Activated CD4-positive, alpha-beta T cell treated with anti-CD3 and anti-CD28 coated beads for 24 hours (primary cell): Measurements from ENCODE around the gene FKBP5.
"Not testable (repeated sequence)": the region's sequence is repeated elsewhere in the genome, so short reads cannot be mapped to it uniquely, and the experiment has no call there.

Source experiments
- DNase-seq, 2 donors: peaks; one replicate each; pipeline ENCODE4 v3.0.0-alpha.2; 2020; ENCODE audit warnings: low read depth in 2 of 2

FKBP5 gene

GRCh38 chr6:35724059-35724458 is 35.3 kb upstream of the FKBP5 start:
- DNase-seq, result no peak

- DNase-seq, result no peak
Observed at GRCh38 chr6:35723587-35723986, 34.9 kb upstream of the FKBP5 start.

GRCh38 chr6:35722121-35722761 is 33.5 kb upstream of the FKBP5 start:
- DNase-seq, result no peak

GRCh38 chr6:35719830-35720733 is 31.4 kb upstream of the FKBP5 start:
- DNase-seq, result no peak

- DNase-seq, result no peak
Observed at GRCh38 chr6:35719404-35719829, 30.7 kb upstream of the FKBP5 start.

GRCh38 chr6:35718911-35719381 is 30.2 kb upstream of the FKBP5 start:
- no peak for DNase-seq

- no peak for DNase-seq
Observed at GRCh38 chr6:35718375-35718736, 29.6 kb upstream of the FKBP5 start.

- DNase-seq, result no peak
Observed at GRCh38 chr6:35717449-35718374, 29.0 kb upstream of the FKBP5 start.

GRCh38 chr6:35716798-35717197 is 28.1 kb upstream of the FKBP5 start:
- no peak for DNase-seq

GRCh38 chr6:35713006-35713767 is 24.5 kb upstream of the FKBP5 start:
- DNase-seq, result no peak

- DNase-seq, result no peak
Observed at GRCh38 chr6:35711731-35712130, 23.0 kb upstream of the FKBP5 start.

GRCh38 chr6:35710241-35710847 is 21.6 kb upstream of the FKBP5 start:
- no peak for DNase-seq

GRCh38 chr6:35708585-35708984 is 19.9 kb upstream of the FKBP5 start:
- DNase-seq, result no peak

GRCh38 chr6:35707714-35708407 is 19.1 kb upstream of the FKBP5 start:
- DNase-seq, result no peak

GRCh38 chr6:35706468-35706867 is 17.8 kb upstream of the FKBP5 start:
- no peak for DNase-seq

- no peak for DNase-seq
Observed at GRCh38 chr6:35703554-35703953, 14.8 kb upstream of the FKBP5 start.

GRCh38 chr6:35698858-35699257 is 10.1 kb upstream of the FKBP5 start:
- DNase-seq, result no peak

GRCh38 chr6:35698430-35698829 is 9.7 kb upstream of the FKBP5 start:
- DNase-seq, result not testable (repeated sequence)

- no peak for DNase-seq
Observed at GRCh38 chr6:35694462-35694861, 5.7 kb upstream of the FKBP5 start.
